Measurements from ENCODE around the gene TNFAIP8.

Gene TNFAIP8

DNA sequence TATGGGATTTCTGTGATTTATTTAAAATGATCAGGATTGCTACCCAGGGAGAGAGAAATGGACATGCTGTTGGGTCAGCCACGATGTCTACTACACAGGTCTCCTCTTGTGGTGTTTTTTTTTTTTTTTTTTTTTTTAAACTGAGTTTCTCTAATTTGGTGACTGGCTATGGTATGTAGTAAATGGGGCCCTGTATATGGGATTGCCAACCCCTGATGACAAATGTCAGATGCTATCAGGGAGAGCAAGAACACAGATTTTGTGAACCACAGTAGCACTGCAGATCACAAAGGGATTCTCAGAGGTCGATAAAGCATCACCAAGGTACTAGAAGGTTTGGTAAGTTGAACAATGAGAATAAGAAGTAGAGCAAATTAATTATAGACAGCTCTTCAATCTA, 16.5 kb upstream of the TNFAIP8 start:
- no peak for DNase-seq (ENCODE audit: low read depth)
- in situ Hi-C loops (cut with HindIII; ENCODE audit: low sequenced_read_pairs), result no loop called here
- TF ChIP-seq, protein P1, sequence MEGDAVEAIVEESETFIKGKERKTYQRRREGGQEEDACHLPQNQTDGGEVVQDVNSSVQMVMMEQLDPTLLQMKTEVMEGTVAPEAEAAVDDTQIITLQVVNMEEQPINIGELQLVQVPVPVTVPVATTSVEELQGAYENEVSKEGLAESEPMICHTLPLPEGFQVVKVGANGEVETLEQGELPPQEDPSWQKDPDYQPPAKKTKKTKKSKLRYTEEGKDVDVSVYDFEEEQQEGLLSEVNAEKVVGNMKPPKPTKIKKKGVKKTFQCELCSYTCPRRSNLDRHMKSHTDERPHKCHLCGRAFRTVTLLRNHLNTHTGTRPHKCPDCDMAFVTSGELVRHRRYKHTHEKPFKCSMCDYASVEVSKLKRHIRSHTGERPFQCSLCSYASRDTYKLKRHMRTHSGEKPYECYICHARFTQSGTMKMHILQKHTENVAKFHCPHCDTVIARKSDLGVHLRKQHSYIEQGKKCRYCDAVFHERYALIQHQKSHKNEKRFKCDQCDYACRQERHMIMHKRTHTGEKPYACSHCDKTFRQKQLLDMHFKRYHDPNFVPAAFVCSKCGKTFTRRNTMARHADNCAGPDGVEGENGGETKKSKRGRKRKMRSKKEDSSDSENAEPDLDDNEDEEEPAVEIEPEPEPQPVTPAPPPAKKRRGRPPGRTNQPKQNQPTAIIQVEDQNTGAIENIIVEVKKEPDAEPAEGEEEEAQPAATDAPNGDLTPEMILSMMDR (IDR thresholded peaks at IDR 0.05; ENCODE audit: low read depth, low read length, missing control alignments), result no peak
- no peak overlapping the region for H3K4me3 ChIP-seq (ENCODE audit: low read depth, low read length)

DNA sequence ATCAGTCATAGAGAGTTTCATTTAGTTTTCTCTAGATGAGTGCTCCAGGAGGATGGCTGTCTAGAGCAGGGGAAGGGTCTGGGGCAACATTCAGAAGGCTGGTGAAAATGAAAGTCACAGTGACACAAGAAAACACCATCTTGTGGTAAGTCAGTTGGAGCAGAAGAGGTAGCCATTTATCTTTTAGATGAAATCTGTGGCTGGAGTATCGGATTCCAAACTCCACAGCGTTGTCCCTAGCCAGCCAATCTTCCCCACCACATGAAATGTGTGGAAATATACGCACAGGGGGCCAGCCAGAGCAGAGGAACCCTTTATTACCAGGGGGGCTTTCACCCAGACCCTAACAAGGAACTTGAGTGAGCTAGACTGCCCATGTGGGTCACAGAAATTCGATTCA, 15.9 kb upstream of the TNFAIP8 start:
- no peak overlapping the region for H3K4me3 ChIP-seq (ENCODE audit: low read depth, low read length)
- in situ Hi-C loops (cut with HindIII; ENCODE audit: low sequenced_read_pairs), result no loop called here
- DNase-seq (ENCODE audit: low read depth), result no peak

DNA sequence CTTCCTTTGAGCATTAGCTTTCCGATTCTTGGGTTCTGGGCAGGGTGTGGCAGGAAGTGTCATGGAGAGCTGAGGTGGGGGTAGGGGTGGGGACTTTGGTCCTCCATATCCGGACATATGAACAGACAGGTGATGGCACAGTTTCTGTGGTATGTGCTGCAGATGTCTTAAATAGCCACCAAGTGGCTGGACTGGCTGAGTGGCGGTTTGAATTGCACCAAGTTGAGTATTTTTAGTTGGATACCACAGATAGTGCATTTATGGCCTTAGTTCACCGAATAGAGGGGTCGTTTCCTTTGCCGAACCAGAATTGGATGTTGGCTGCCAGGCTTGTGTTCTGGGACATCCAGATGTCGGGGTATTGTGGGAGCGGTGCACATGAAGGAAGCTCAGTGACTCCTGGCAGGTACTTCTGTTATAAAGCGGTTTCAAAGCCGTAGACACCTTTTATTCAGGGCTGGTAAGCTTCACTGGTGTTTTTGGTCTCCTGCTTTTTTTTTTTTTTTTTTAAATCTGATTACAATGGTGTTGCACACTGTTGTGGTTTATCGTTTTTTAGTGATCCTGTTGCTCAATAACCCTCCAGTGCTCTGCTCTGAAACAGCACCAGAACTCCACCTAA, 15.1 kb upstream of the TNFAIP8 start:
- TF ChIP-seq, protein P1 (IDR thresholded peaks at IDR 0.05; ENCODE audit: low read depth, low read length, missing control alignments), result no peak
- no peak for DNase-seq (ENCODE audit: low read depth)
- in situ Hi-C loops (cut with HindIII; ENCODE audit: low sequenced_read_pairs), result no loop called here
- no peak overlapping the region for H3K4me3 ChIP-seq (ENCODE audit: low read depth, low read length)

More for the DNA sequence above, 15.9 kb upstream of the TNFAIP8 start:
- TF ChIP-seq, protein P1 (IDR thresholded peaks at IDR 0.05; ENCODE audit: low read depth, low read length, missing control alignments), result no peak

DNA sequence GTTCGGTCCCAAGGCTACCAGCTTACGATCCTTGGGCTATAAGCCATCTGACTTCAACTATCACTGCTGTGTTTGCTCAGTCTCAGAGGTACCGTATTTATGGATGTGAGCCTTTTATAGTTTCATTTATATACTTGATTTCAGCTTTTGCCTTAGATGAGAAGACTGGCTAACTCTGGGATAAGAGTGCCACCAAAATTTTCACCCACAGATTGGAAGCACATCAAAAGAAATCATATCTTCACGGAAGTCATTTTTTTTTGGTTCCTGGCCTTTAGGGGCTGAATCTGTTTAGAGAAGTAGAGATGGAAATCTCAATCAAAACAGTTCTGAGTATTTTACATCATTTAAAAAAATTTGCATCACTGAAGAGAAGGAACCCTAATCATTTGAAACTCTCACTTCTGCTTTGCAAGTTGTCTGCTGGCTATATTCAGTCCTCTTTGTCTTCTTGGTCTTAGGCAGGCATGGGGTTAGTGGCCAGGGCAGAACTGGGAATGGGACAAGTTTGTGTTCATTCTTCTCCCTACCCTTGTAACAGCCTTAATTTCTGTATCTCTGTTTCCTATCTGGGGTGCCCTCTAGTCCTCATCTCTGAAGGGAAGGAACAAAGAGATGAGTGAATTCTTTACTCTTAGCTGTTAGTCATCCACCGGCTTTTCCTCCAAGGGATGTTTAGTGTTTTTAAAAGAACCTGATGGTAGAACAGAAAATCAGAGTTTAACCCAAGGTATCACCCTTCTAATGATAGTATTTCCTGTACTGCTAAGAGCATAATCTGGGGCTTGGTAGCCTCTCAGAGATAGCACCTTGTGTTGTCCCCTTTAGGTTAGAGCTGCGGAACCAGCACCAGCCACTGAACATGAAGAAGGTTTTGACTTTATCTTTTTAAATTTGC, 14.1 kb upstream of the TNFAIP8 start:
- no peak overlapping the region for H3K4me3 ChIP-seq (ENCODE audit: low read depth, low read length)
- in situ Hi-C loops (cut with HindIII; ENCODE audit: low sequenced_read_pairs), result no loop called here
- no peak for DNase-seq (ENCODE audit: low read depth)
- TF ChIP-seq, protein P1 (IDR thresholded peaks at IDR 0.05; ENCODE audit: low read depth, low read length, missing control alignments), result no peak

DNA sequence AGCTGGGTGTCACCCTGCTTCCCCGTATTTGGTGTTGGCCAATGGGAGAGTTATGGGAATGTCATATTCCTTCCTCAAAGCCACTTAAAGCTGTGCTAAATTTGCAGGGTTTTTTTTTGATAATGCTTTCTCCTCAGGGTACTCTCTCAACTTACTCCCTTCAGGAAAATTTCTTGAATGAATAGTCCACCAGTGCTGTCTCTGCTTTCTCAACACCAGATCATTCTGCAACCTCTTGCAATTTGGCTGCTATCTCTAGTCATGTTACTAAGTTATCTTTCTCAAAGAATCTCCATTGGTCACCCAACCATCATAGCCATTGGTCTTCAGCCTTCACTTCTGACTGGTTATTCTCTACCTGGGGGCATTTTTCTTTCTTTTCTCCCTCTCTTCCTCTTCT, 13.4 kb upstream of the TNFAIP8 start:
- DNase-seq (ENCODE audit: low read depth), result no peak
- in situ Hi-C loops (cut with HindIII; ENCODE audit: low sequenced_read_pairs), result no loop called here
- TF ChIP-seq, protein P1 (IDR thresholded peaks at IDR 0.05; ENCODE audit: low read depth, low read length, missing control alignments), result no peak
- no peak overlapping the region for H3K4me3 ChIP-seq (ENCODE audit: low read depth, low read length)

DNA sequence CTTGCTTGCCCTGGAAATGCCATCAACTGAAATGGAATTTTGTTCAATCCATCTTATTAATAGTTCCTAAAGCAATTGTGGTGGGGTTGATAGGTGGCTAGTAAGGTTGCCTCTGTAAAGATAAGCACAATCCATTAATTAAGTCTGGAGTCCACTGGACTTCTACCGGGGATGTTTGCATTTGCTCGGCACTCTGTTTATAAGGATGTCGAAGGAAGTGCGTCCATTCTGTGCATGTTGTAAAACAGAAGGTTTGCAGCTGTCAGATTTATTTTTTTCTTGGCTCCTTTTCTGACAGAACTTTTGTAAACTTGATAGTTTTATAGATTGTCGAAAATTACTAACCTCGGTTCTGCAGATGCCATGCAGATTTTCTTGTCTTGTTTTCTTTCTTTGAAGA, 12.8 kb upstream of the TNFAIP8 start:
- H3K4me3 ChIP-seq (ENCODE audit: low read depth, low read length), result no peak overlapping the region
- no peak for DNase-seq (ENCODE audit: low read depth)
- in situ Hi-C loops (cut with HindIII; ENCODE audit: low sequenced_read_pairs), result no loop called here
- TF ChIP-seq, protein P1 (IDR thresholded peaks at IDR 0.05; ENCODE audit: low read depth, low read length, missing control alignments), result no peak

Measured in astrocyte of the cerebellum (primary cell).